K562 (cell line): ENCODE measurements around the gene RPL22. TPM values are rescaled to one million over a fixed set of nuclear protein-coding genes. Genes with fewer than 3 reads are reported as not detected.

Experiments used
- ATAC-seq: fragments of 200-7000 bp; cut with Tn5 transposase; 3 replicates; pipeline ENCODE4 v1.9.1; 2020; ENCODE audit warnings: moderate library complexity
- BruUV-seq: library from RNA; stranded (reverse); fragments of 400-500 nt; replicated peaks from 2 replicates; lab custom pipeline; 2021; lab: Mats Ljungman, UMichigan
- CTCF ChIA-PET: fragments of 300-600 bp; formaldehyde crosslinking; extraction: SDS; loops from one replicate; lab custom pipeline; 2021; ENCODE audit warnings: low intra/inter-chr PET ratio; lab: Yijun Ruan, JAX
- POLR2A ChIA-PET: fragments of 300-600, 350-650 bp; sonication (Branson Sonifier 250); formaldehyde crosslinking; extraction: SDS; loops from one replicate; lab custom pipeline; 2021; ENCODE audit warnings: antibody characterized with exemption, inconsistent platforms; lab: Yijun Ruan, JAX
- DNase-seq, 4 experiments: peaks; one replicate each; pipeline versions ENCODE4 v3.0.0 to v3.0.0-alpha.2; 2011 to 2018; ENCODE audit warnings: low spot score in 3 of 4, mixed read lengths in 3 of 4; ENCODE audit errors: extremely low read depth in 1 of 4
- FAIRE-seq: peaks from 2 replicates; lab custom pipeline; 2011; peaks lifted over from hg19 to GRCh38; lab: Jason Lieb, UNC
- H2AFZ ChIP-seq: 2 replicates; pipeline ENCODE4 v1.6.0; 2011; ENCODE audit warnings: low read depth, low read length, control low read depth, inconsistent platforms
- H3K27ac ChIP-seq: fragments of 200-600 bp; 3 replicates; pipeline ENCODE4 v1.8.0; 2011; ENCODE audit warnings: low read depth, mild to moderate bottlenecking, control low read depth, inconsistent platforms, low read length, moderate library complexity, mixed read lengths; ENCODE audit errors: extremely low read depth
- H3K27me3 ChIP-seq, 2 experiments: fragments of 300-600 bp in 1 of 2; 2 replicates in 1 of 2; 3 replicates in 1 of 2; pipeline versions ENCODE4 v1.6.0 to v1.8.0; 2011; ENCODE audit warnings: inconsistent platforms in 2 of 2, low read length in 2 of 2, mild to moderate bottlenecking in 1 of 2, mixed read lengths in 1 of 2, moderate library complexity in 1 of 2; ENCODE audit not compliant: control insufficient read depth in 2 of 2, insufficient read depth in 2 of 2
- H3K36me3 ChIP-seq: fragments of 300-600 bp; 3 replicates; pipeline ENCODE4 v1.8.0; 2011; ENCODE audit warnings: mild to moderate bottlenecking, low read length, inconsistent platforms; ENCODE audit not compliant: control insufficient read depth, insufficient read depth
- H3K4me1 ChIP-seq, 2 experiments: fragments of 200-600 bp in 1 of 2; replicated peaks in 1 of 2; 2 replicates in 1 of 2; 3 replicates in 1 of 2; pipeline versions ENCODE4 v1.5.1 to v1.8.0; 2011; ENCODE audit warnings: inconsistent platforms in 2 of 2, low read length in 2 of 2, mild to moderate bottlenecking in 1 of 2, mixed read lengths in 1 of 2, moderate library complexity in 1 of 2; ENCODE audit not compliant: control insufficient read depth in 2 of 2, insufficient read depth in 2 of 2
- H3K4me2 ChIP-seq: 2 replicates; pipeline ENCODE4 v1.6.1; 2011; ENCODE audit warnings: low read length, control low read depth, inconsistent platforms, mixed read lengths; ENCODE audit not compliant: insufficient read depth
- H3K4me3 ChIP-seq: fragments of 200-600 bp; sonication (generic), shearing (Covaris generic); 2 replicates; pipeline ENCODE4 v1.5.1; 2016; ENCODE audit warnings: control low read depth, inconsistent platforms
- H3K79me2 ChIP-seq: fragments of 200-600 bp; 3 replicates; pipeline ENCODE4 v1.8.0; 2011; ENCODE audit warnings: low read length, inconsistent platforms; ENCODE audit not compliant: control insufficient read depth, insufficient read depth
- H3K9ac ChIP-seq, 2 experiments: 2 replicates each; pipeline versions ENCODE4 v1.6.0 to v1.6.1; 2011; ENCODE audit warnings: low read depth in 2 of 2, low read length in 2 of 2, control low read depth in 1 of 2, inconsistent platforms in 1 of 2, mild to moderate bottlenecking in 1 of 2, mixed read lengths in 1 of 2; ENCODE audit not compliant: insufficient read depth in 1 of 2
- H3K9me1 ChIP-seq: one replicate; pipeline ENCODE4 v1.6.0; 2011; ENCODE audit warnings: inconsistent platforms, mild to moderate bottlenecking, low read length, moderate library complexity; ENCODE audit not compliant: control insufficient read depth, insufficient read depth
- H3K9me3 ChIP-seq: replicated peaks from 2 replicates; pipeline ENCODE4 v1.5.1; 2011; ENCODE audit warnings: low read depth, low read length, inconsistent platforms; ENCODE audit not compliant: control insufficient read depth, insufficient read depth
- H4K20me1 ChIP-seq: replicated peaks from 2 replicates; pipeline ENCODE4 v1.6.1; 2011; ENCODE audit warnings: low read length, inconsistent platforms, mixed read lengths; ENCODE audit not compliant: control insufficient read depth, insufficient read depth
- BACH1 ChIP-seq: fragments of 200-800 bp; sonication (Bioruptor generic); IDR thresholded peaks from 2 replicates; pipeline ENCODE4 v1.6.1; 2016; ENCODE audit warnings: missing genetic modification characterization, missing compliant biosample characterization
- PHB2 ChIP-seq: fragments of 450-650 bp; IDR thresholded peaks from 2 replicates; pipeline ENCODE4 v1.6.1; 2017; ENCODE audit warnings: low read depth
- SNIP1 ChIP-seq: fragments of 450-650 bp; IDR thresholded peaks from 2 replicates; pipeline ENCODE4 v1.7.1; 2017; ENCODE audit warnings: low read depth, mild to moderate bottlenecking
- TCF7 ChIP-seq: sonication (generic); IDR thresholded peaks from 2 replicates; pipeline ENCODE4 v1.6.1; 2016; ENCODE audit warnings: antibody characterized with exemption, borderline replicate concordance
- WGBS: fragments of 100-300 bp; shearing (Covaris generic); methylation state at CpG from one replicate; pipeline ENCODE4 v1.1.6; 2016; ENCODE audit warnings: low coverage, mixed read lengths; ENCODE audit not compliant: insufficient coverage; ENCODE audit errors: missing lambda C conversion rate; 5-methylcytosine and 5-hydroxymethylcytosine counted together
- in situ Hi-C: fragments of 300-500 bp; cut with MboI; formaldehyde crosslinking; loops from 4 replicates; pipeline ENCODE4 v1.15.0; 2018; ENCODE audit warnings: inconsistent platforms, mixed read lengths
- intact Hi-C: fragments of 100-400 bp; cut with micrococcal nuclease; formaldehyde crosslinking; loops from 2 replicates; pipeline ENCODE4 v1.14.2; 2022
- polyA plus RNA-seq, 8 experiments: library from polyadenylated mRNA; depleted of rRNA in 4 of 8; stranded (reverse) in 5 of 8; unstranded in 3 of 8; fragments of >200 nt; fragmentation: Nextera tagmentation in 2 of 8; fragmentation: Illumina TruSeq in 1 of 8; extraction: Ambion mirVana in 2 of 8; extraction: Trizol in 1 of 8; gene quantifications; 2 replicates each; pipeline versions ENCODE4 v1.2.1 to v1.2.3, GENCODE V29; 2011 to 2014; ENCODE audit warnings: inconsistent platforms in 1 of 8, missing spikeins in 1 of 8
- total RNA-seq, 7 experiments: library from RNA; depleted of rRNA in 6 of 7; stranded (reverse); fragments of >200 nt in 6 of 7; fragmentation: Illumina TruSeq in 2 of 7; extraction: Trizol in 2 of 7; gene quantifications; 2 replicates each; pipeline versions ENCODE4 v1.2.1 to v1.2.3, GENCODE V29; 2011 to 2021; ENCODE audit warnings: low replicate concordance in 1 of 7
- TF ChIP-seq, protein P1 (sequence below): sonication (generic); formaldehyde crosslinking; IDR thresholded peaks from 2 replicates; pipeline ENCODE4 v1.8.1; 2023; ENCODE audit warnings: mild to moderate bottlenecking, missing genetic modification reagents
- TF ChIP-seq, protein P2 (sequence below), 2 experiments: IDR thresholded peaks; 2 replicates each; pipeline ENCODE4 v1.6.1; 2011; ENCODE audit warnings: borderline replicate concordance in 1 of 2, control low read depth in 1 of 2, low read depth in 1 of 2, low read length in 1 of 2, mild to moderate bottlenecking in 1 of 2, mixed read lengths in 1 of 2, moderate library complexity in 1 of 2; ENCODE audit not compliant: insufficient read depth in 1 of 2, insufficient read length in 1 of 2, poor library complexity in 1 of 2, severe bottlenecking in 1 of 2; ENCODE audit errors: extremely low read depth in 1 of 2
- TF ChIP-seq, protein P3 (sequence below): fragments of 250-450 bp; sonication (Bioruptor Pico); IDR thresholded peaks from 2 replicates; pipeline ENCODE4 v1.4.0; 2020; ENCODE audit warnings: mild to moderate bottlenecking, moderate library complexity

The RPL22 gene
- total and polyA plus RNA-seq, 9 of the 15 experiments (the other 6 are each of a cell fraction or from before 2014, with no cell fraction given) = 467 to 1,165 (median 607) TPM

DNA sequence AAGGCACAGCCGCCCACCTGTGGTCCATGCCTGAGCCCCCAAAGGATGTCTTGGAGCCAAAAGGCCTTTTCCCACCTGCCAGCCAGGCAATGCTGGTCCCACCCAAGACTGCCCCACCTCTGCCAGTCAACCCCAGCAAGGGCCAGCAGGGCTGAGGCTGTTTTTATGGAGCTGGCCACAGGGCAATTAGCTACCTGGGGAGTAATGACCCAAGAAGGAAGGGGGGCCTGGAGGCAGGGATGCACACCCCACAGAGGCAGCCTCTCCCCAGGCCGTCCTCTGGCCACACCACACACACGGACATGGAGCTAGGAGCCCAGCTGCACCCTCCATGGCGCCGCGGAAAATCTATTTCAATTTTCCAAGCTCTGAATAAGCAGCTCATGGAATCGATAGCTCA lies 46.5 kb downstream of the RPL22 start:
- Histone ChIP-seq H3K27me3 (peaks cover 19 to 73% of the 10 kb centered on the region in 2 experiments; a peak in 4 of 5 replicates), H3K27ac (no peak overlapping the region), H3K9me1 (peaks cover 5% of the 10 kb centered on the region), H3K4me2 (no peak overlapping the region), H3K4me3 (no peak overlapping the region), H3K79me2 (no peaks in the 10 kb centered on the region), H3K9me3 (no peaks in the 10 kb centered on the region), H3K36me3 (no peaks in the 10 kb centered on the region), H2AFZ (no peak overlapping the region), H4K20me1 (peaks cover 24% of the 10 kb centered on the region; the same call in 1 of the 2 replicates), H3K4me1 (peaks cover 7 to 28% of the 10 kb centered on the region in 2 experiments; a peak in 3 of 5 replicates), H3K9ac (no peak overlapping the region)
- intact Hi-C loops (no loop called here), in situ Hi-C loops (no loop called here)
- 2% methylated on average over 7 of the region's 7 CpGs for WGBS
- TF ChIP-seq BACH1 (tag) (no peak), TCF7 (no peak), SNIP1 (no peak), PHB2 (no peak)
- TF ChIP-seq, protein P1, sequence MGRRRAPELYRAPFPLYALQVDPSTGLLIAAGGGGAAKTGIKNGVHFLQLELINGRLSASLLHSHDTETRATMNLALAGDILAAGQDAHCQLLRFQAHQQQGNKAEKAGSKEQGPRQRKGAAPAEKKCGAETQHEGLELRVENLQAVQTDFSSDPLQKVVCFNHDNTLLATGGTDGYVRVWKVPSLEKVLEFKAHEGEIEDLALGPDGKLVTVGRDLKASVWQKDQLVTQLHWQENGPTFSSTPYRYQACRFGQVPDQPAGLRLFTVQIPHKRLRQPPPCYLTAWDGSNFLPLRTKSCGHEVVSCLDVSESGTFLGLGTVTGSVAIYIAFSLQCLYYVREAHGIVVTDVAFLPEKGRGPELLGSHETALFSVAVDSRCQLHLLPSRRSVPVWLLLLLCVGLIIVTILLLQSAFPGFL = no peak
- TF ChIP-seq, protein P2, sequence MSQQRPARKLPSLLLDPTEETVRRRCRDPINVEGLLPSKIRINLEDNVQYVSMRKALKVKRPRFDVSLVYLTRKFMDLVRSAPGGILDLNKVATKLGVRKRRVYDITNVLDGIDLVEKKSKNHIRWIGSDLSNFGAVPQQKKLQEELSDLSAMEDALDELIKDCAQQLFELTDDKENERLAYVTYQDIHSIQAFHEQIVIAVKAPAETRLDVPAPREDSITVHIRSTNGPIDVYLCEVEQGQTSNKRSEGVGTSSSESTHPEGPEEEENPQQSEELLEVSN (IDR thresholded peaks at IDR 0.05; ENCODE audit: borderline replicate concordance in 1 of 2, extremely low read depth in 1 of 2, insufficient read depth in 1 of 2, insufficient read length in 1 of 2, low read depth in 1 of 2, low read length in 1 of 2, poor library complexity in 1 of 2, severe bottlenecking in 1 of 2) = no peak
- TF ChIP-seq, protein P3, sequence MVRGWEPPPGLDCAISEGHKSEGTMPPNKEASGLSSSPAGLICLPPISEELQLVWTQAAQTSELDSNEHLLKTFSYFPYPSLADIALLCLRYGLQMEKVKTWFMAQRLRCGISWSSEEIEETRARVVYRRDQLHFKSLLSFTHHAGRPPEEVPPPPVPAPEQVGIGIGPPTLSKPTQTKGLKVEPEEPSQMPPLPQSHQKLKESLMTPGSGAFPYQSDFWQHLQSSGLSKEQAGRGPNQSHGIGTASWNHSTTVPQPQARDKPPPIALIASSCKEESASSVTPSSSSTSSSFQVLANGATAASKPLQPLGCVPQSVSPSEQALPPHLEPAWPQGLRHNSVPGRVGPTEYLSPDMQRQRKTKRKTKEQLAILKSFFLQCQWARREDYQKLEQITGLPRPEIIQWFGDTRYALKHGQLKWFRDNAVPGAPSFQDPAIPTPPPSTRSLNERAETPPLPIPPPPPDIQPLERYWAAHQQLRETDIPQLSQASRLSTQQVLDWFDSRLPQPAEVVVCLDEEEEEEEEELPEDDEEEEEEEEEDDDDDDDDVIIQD (CRISPR knock-in tag) = no peak
- ChIA-PET CTCF (no interaction called here), POLR2A (interaction anchor here (0.8 to 1.0 kb wide), 2 partner anchors 37 to 42 kb away, joined by 3 to 4 read pairs; no protein-coding TSS in a partner anchor)
- DNase-seq (no peak), FAIRE-seq (no peak), ATAC-seq (no peak)
- BruUV-seq = no TSS peak
